Transverse colon (tissue), 4 donors: Measurements from ENCODE around the gene MAP3K3. TPM values are rescaled to one million over a fixed set of nuclear protein-coding genes. Genes with fewer than 3 reads are reported as not detected.

Source experiments
- DNase-seq: peaks from one replicate; pipeline ENCODE4 v3.0.0-alpha.2; 2019
- H3K27ac ChIP-seq, 4 donors: fragments of 200-600 bp; sonication (generic); 2 replicates each; pipeline ENCODE4 v1.5.1; 2016 to 2018; ENCODE audit warnings: inconsistent platforms in 4 of 4
- H3K27me3 ChIP-seq: fragments of 200-600 bp; sonication (generic); 2 replicates; pipeline ENCODE4 v1.5.1; 2017; ENCODE audit warnings: inconsistent platforms
- H3K36me3 ChIP-seq, 4 donors: fragments of 200-600 bp; sonication (generic); 2 replicates each; pipeline ENCODE4 v1.5.1; 2017 to 2019; ENCODE audit warnings: inconsistent platforms in 4 of 4
- H3K4me1 ChIP-seq, 4 donors: fragments of 200-600 bp; sonication (generic); 2 replicates each; pipeline ENCODE4 v1.5.1; 2017 to 2020; ENCODE audit warnings: inconsistent platforms in 4 of 4
- H3K4me3 ChIP-seq, 4 donors: fragments of 200-600 bp; sonication (generic); 1 replicate in 1 of 4; 2 replicates in 3 of 4; pipeline versions ENCODE4 v1.5.1 to v1.6.1; 2017 to 2019; ENCODE audit warnings: inconsistent platforms in 4 of 4
- H3K9me3 ChIP-seq, 2 donors: fragments of 200-600 bp; sonication (generic); 2 replicates each; pipeline ENCODE4 v1.5.1; 2017 to 2019; ENCODE audit warnings: inconsistent platforms in 2 of 2
- CTCF ChIP-seq, 5 experiments: fragments of 200-600 bp in 3 of 5; fragments of 450-650 bp in 2 of 5; sonication (generic) in 3 of 5; IDR thresholded peaks; 1 replicate in 2 of 5; 2 replicates in 3 of 5; pipeline ENCODE4 v1.5.1; 2016 to 2017; ENCODE audit warnings: antibody characterized with exemption in 5 of 5, inconsistent platforms in 3 of 5, mild to moderate bottlenecking in 2 of 5, moderate library complexity in 1 of 5
- EP300 ChIP-seq: sonication (generic); formaldehyde crosslinking; IDR thresholded peaks from one replicate; pipeline ENCODE4 v1.6.1; 2017; ENCODE audit warnings: antibody characterized with exemption, low read depth
- POLR2A ChIP-seq: fragments of 450-650 bp; IDR thresholded peaks from one replicate; pipeline ENCODE4 v1.6.1; 2016; ENCODE audit warnings: antibody characterized with exemption, mild to moderate bottlenecking, moderate library complexity
- POLR2AphosphoS5 ChIP-seq, 3 donors: sonication (generic); formaldehyde crosslinking; IDR thresholded peaks; one replicate each; pipeline ENCODE4 v1.6.1; 2016; ENCODE audit warnings: antibody characterized with exemption in 3 of 3
- WGBS, 2 donors: methylation state at CpG; one replicate each; pipeline ENCODE4 v1.1.5; 2018; ENCODE audit warnings: low coverage in 1 of 2; 5-methylcytosine and 5-hydroxymethylcytosine counted together
- in situ Hi-C, 4 donors: fragments of 200-750 bp; cut with MboI; loops; one replicate each; pipeline versions ENCODE4 v1.15.0 to v1.15.1; 2017; ENCODE audit warnings: low sequenced_read_pairs in 3 of 4, low pct_ligation_motif_present in 1 of 4, low pct_unique_long_range_greater_than_20kb in 1 of 4
- intact Hi-C: fragments of 100-400 bp; cut with DNase I; formaldehyde crosslinking; loops from one replicate; pipeline ENCODE4 v1.15.1; 2023; ENCODE audit warnings: low total_unique reads
- total RNA-seq, 4 donors: library from RNA; depleted of rRNA; stranded (reverse); fragments of >200 nt; gene quantifications; one replicate each; pipeline ENCODE4 v1.1.0, GENCODE V29; 2016

The MAP3K3 gene
- total RNA-seq, 4 donors from 2014 or later, result 15.7 to 32.1 (median 24.7) TPM

- no peak overlapping the region for H3K27ac ChIP-seq
- no peaks in the 10 kb centered on the region for H3K9me3 ChIP-seq
- no peaks in the 10 kb centered on the region for H3K27me3 ChIP-seq
- H3K4me1 ChIP-seq, result peaks cover 0 to 4% (median 1%) of the 10 kb centered on the region in 4 donors
- TF ChIP-seq POLR2A (no peak), POLR2AphosphoS5 (IDR thresholded peaks at IDR 0.05) (no peak), EP300 (no peak)
- in situ Hi-C loops, result no loop called here
- no peak overlapping the region for H3K4me3 ChIP-seq
- WGBS, 2 donors, result 84 to 100% methylated on average over 2 to 7 of the region's 7 CpGs
- peaks cover 0 to 23% (median under 1%) of the 10 kb centered on the region in 4 donors for H3K36me3 ChIP-seq
- no peak for DNase-seq
- intact Hi-C loops, result no loop called here
Observed at GRCh38 chr17:63706336-63707082, 84.3 kb downstream of the MAP3K3 start.

- 82% methylated on average over 11 of the region's 11 CpGs; no CpG with 5 or more reads in 1 of the 2 donors for WGBS, 2 donors
- Histone ChIP-seq H3K4me3 (no peak overlapping the region), H3K36me3 (peaks cover 0 to 29% (median under 1%) of the 10 kb centered on the region in 4 donors), H3K4me1 (no peaks in the 10 kb centered on the region), H3K27ac (no peak overlapping the region), H3K27me3 (no peaks in the 10 kb centered on the region), H3K9me3 (no peaks in the 10 kb centered on the region)
- intact Hi-C loops, result no loop called here
- DNase-seq, result no peak
- in situ Hi-C loops, result no loop called here
- no peak for TF ChIP-seq CTCF (IDR thresholded peaks at IDR 0.05)
Observed at GRCh38 chr17:63707151-63707550, 84.9 kb downstream of the MAP3K3 start.

GRCh38 chr17:63709110-63709509, 86.9 kb downstream of the MAP3K3 start:
- no peaks in the 10 kb centered on the region for H3K4me1 ChIP-seq
- H3K4me3 ChIP-seq, result no peak overlapping the region
- 86 to 95% methylated on average over 1 to 6 of the region's 6 CpGs for WGBS, 2 donors
- no peak for TF ChIP-seq POLR2AphosphoS5 (IDR thresholded peaks at IDR 0.05)
- no peak for TF ChIP-seq POLR2A
- TF ChIP-seq EP300, result no peak
- TF ChIP-seq CTCF (IDR thresholded peaks at IDR 0.05), result no peak
- in situ Hi-C loops (no loop called here), intact Hi-C loops (no loop called here)
- no peaks in the 10 kb centered on the region for H3K27me3 ChIP-seq
- H3K9me3 ChIP-seq, result no peaks in the 10 kb centered on the region
- no peak overlapping the region for H3K27ac ChIP-seq
- H3K36me3 ChIP-seq, result peaks cover 0 to 45% (median under 1%) of the 10 kb centered on the region in 4 donors
- no peak for DNase-seq

GRCh38 chr17:63714550-63715277, 92.5 kb downstream of the MAP3K3 start:
- no peaks in the 10 kb centered on the region for H3K27me3 ChIP-seq
- in situ Hi-C loops (no loop called here), intact Hi-C loops (no loop called here)
- H3K4me1 ChIP-seq, result no peaks in the 10 kb centered on the region
- WGBS, 2 donors, result 60 to 72% methylated on average over 5 to 10 of the region's 10 CpGs
- H3K9me3 ChIP-seq, result no peaks in the 10 kb centered on the region
- peaks cover 0 to 43% (median 0%) of the 10 kb centered on the region in 4 donors for H3K36me3 ChIP-seq
- TF ChIP-seq POLR2AphosphoS5 (IDR thresholded peaks at IDR 0.05), result no peak
- TF ChIP-seq POLR2A, result no peak
- no peak for TF ChIP-seq EP300
- no peak for TF ChIP-seq CTCF (IDR thresholded peaks at IDR 0.05)
- no peak overlapping the region for H3K4me3 ChIP-seq
- DNase-seq, result no peak
- no peak overlapping the region for H3K27ac ChIP-seq
